SK-N-SH (cell line): ENCODE results near the gene LANCL3. TPM values are rescaled to one million over a fixed set of nuclear protein-coding genes. Genes with fewer than 3 reads are reported as not detected.

ENCODE experiments used
- CTCF ChIA-PET: fragments of 300-600, 350-600 bp; formaldehyde crosslinking; extraction: SDS; loops from one replicate; lab custom pipeline; 2021; lab: Yijun Ruan, JAX
- POLR2A ChIA-PET: fragments of 350-600 bp; sonication (Branson Sonifier 250); formaldehyde crosslinking; extraction: SDS; loops from one replicate; lab custom pipeline; 2020; ENCODE audit warnings: antibody characterized with exemption, inconsistent platforms; lab: Yijun Ruan, JAX
- DNase-seq: peaks from one replicate; pipeline ENCODE4 v3.0.0; 2012
- H2AFZ ChIP-seq: fragments of 200-600 bp; sonication (generic); 2 replicates; pipeline ENCODE4 v1.8.1; 2016; ENCODE audit warnings: antibody characterized with exemption, mild to moderate bottlenecking, low read depth
- H3F3A ChIP-seq: fragments of 200-600 bp; sonication (generic); replicated peaks from 2 replicates; pipeline ENCODE3; 2016; ENCODE audit warnings: antibody characterized with exemption, mild to moderate bottlenecking; ENCODE audit not compliant: insufficient read depth
- H3K27ac ChIP-seq, 2 experiments: fragments of 200-500 bp in 1 of 2; fragments of 200-600 bp in 1 of 2; sonication (Bioruptor generic) in 1 of 2; sonication (generic), shearing (Covaris generic) in 1 of 2; 2 replicates each; pipeline versions ENCODE4 v1.5.1 to v1.6.1; 2014 to 2016; ENCODE audit warnings: low read depth in 2 of 2, inconsistent platforms in 1 of 2, low read length in 1 of 2, mild to moderate bottlenecking in 1 of 2, mixed read lengths in 1 of 2
- H3K27me3 ChIP-seq: fragments of 200-600 bp; sonication (generic), shearing (Covaris generic); 2 replicates; pipeline ENCODE4 v1.6.1; 2016; ENCODE audit warnings: mixed run types; ENCODE audit not compliant: insufficient read depth
- H3K36me3 ChIP-seq, 2 experiments: fragments of 200-500 bp in 1 of 2; fragments of 200-600 bp in 1 of 2; sonication (Bioruptor generic) in 1 of 2; sonication (generic) in 1 of 2; replicated peaks in 1 of 2; 2 replicates each; pipeline versions ENCODE3 to v1.5.1; 2014 to 2016; ENCODE audit warnings: low read length in 1 of 2, mild to moderate bottlenecking in 1 of 2; ENCODE audit not compliant: insufficient read depth in 2 of 2, control insufficient read depth in 1 of 2
- H3K4me1 ChIP-seq, 2 experiments: fragments of 200-500 bp in 1 of 2; fragments of 200-600 bp in 1 of 2; sonication (Bioruptor generic) in 1 of 2; sonication (generic), shearing (Covaris generic) in 1 of 2; 2 replicates each; pipeline versions ENCODE4 v1.5.1 to v1.6.1; 2014 to 2016; ENCODE audit warnings: low read depth in 1 of 2, low read length in 1 of 2, mixed run types in 1 of 2; ENCODE audit not compliant: insufficient read depth in 2 of 2, control insufficient read depth in 1 of 2
- H3K4me2 ChIP-seq: fragments of 200-600 bp; sonication (generic), shearing (Covaris generic); 2 replicates; pipeline ENCODE4 v1.6.1; 2017; ENCODE audit warnings: mixed run types
- H3K4me3 ChIP-seq, 2 experiments: fragments of 200-500 bp in 1 of 2; fragments of 200-600 bp in 1 of 2; sonication (Bioruptor generic) in 1 of 2; sonication (generic), shearing (Covaris generic) in 1 of 2; 2 replicates each; pipeline versions ENCODE4 v1.5.1 to v1.8.1; 2014 to 2016; ENCODE audit warnings: low read depth in 2 of 2, inconsistent platforms in 1 of 2, low read length in 1 of 2, mild to moderate bottlenecking in 1 of 2, mixed read lengths in 1 of 2, moderate library complexity in 1 of 2
- H3K79me2 ChIP-seq: fragments of 200-600 bp; sonication (generic); 2 replicates; pipeline ENCODE4 v1.8.1; 2017; ENCODE audit warnings: mild to moderate bottlenecking; ENCODE audit not compliant: insufficient read depth
- H3K9ac ChIP-seq: fragments of 200-600 bp; sonication (generic); 2 replicates; pipeline ENCODE4 v1.6.1; 2017; ENCODE audit warnings: mixed run types
- H3K9me2 ChIP-seq: fragments of 200-600 bp; sonication (generic); 2 replicates; pipeline ENCODE4 v1.6.1; 2017; ENCODE audit warnings: mixed run types
- H3K9me3 ChIP-seq: fragments of 200-600 bp; sonication (generic); 2 replicates; pipeline ENCODE4 v1.6.1; 2017; ENCODE audit warnings: mixed run types, mild to moderate bottlenecking, moderate library complexity
- H4K20me1 ChIP-seq: fragments of 200-600 bp; sonication (generic); 2 replicates; pipeline ENCODE4 v1.6.1; 2017; ENCODE audit warnings: mild to moderate bottlenecking, mixed run types; ENCODE audit not compliant: insufficient read depth
- CTCF ChIP-seq: fragments of 200-600 bp; sonication (generic); IDR thresholded peaks from 2 replicates; pipeline ENCODE4 v1.6.1; 2017; ENCODE audit warnings: antibody characterized with exemption, mild to moderate bottlenecking, moderate library complexity
- EP300 ChIP-seq, 2 experiments: IDR thresholded peaks; 2 replicates each; pipeline versions ENCODE4 v1.4.0 to v1.6.1; 2012; ENCODE audit warnings: borderline replicate concordance in 1 of 2, low read depth in 1 of 2, low read length in 1 of 2
- EZH2phosphoT487 ChIP-seq: fragments of 200-600 bp; sonication (generic); IDR thresholded peaks from 2 replicates; pipeline ENCODE4 v1.6.1; 2017; ENCODE audit warnings: low read depth, mixed run types, mild to moderate bottlenecking, antibody characterized with exemption, moderate library complexity, borderline replicate concordance
- FOSL2 ChIP-seq: IDR thresholded peaks from 2 replicates; pipeline ENCODE4 v1.4.0; 2012; ENCODE audit warnings: low read depth, mild to moderate bottlenecking, moderate library complexity, borderline replicate concordance
- FOXM1 ChIP-seq: IDR thresholded peaks from 2 replicates; pipeline ENCODE4 v1.4.0; 2012; ENCODE audit warnings: low read depth, mild to moderate bottlenecking
- GATA2 ChIP-seq: sonication (generic); formaldehyde crosslinking; IDR thresholded peaks from 2 replicates; pipeline ENCODE4 v1.5.0; 2020; ENCODE audit warnings: mild to moderate bottlenecking, missing genetic modification reagents
- IRF3 ChIP-seq: fragments of 150-350 bp; IDR thresholded peaks from 2 replicates; pipeline ENCODE4 v1.6.1; 2016; ENCODE audit warnings: mild to moderate bottlenecking, low read depth, low read length
- JUND ChIP-seq: IDR thresholded peaks from 2 replicates; pipeline ENCODE4 v1.4.0; 2012
- NRF1 ChIP-seq: IDR thresholded peaks from 2 replicates; pipeline ENCODE4 v1.6.1; 2012; ENCODE audit warnings: low read depth, mild to moderate bottlenecking, low read length
- PBX3 ChIP-seq: IDR thresholded peaks from 2 replicates; pipeline ENCODE4; 2012
- RAD21 ChIP-seq: IDR thresholded peaks from 2 replicates; pipeline ENCODE4 v1.6.1; 2012; ENCODE audit warnings: mild to moderate bottlenecking, low read length
- RCOR1 ChIP-seq: fragments of 150-350 bp; IDR thresholded peaks from 2 replicates; pipeline ENCODE4 v1.6.1; 2017; ENCODE audit warnings: antibody characterized with exemption, low read length
- REST ChIP-seq: IDR thresholded peaks from 2 replicates; pipeline ENCODE4 v1.6.1; 2012; ENCODE audit warnings: mild to moderate bottlenecking, low read depth, low read length, moderate library complexity
- RFX5 ChIP-seq: IDR thresholded peaks from 2 replicates; pipeline ENCODE4 v1.6.1; 2012; ENCODE audit warnings: mild to moderate bottlenecking, improper control_type of control experiment, low read length
- RXRA ChIP-seq: IDR thresholded peaks from 2 replicates; pipeline ENCODE4 v1.4.0; 2012; ENCODE audit warnings: low read depth, mild to moderate bottlenecking, borderline replicate concordance
- SIN3A ChIP-seq: IDR thresholded peaks from 2 replicates; pipeline ENCODE4 v1.6.1; 2012; ENCODE audit warnings: low read depth, mild to moderate bottlenecking, low read length, moderate library complexity, borderline replicate concordance
- TAF1 ChIP-seq: IDR thresholded peaks from 2 replicates; pipeline ENCODE4 v1.6.1; 2012; ENCODE audit warnings: low read depth, mild to moderate bottlenecking, low read length, moderate library complexity, borderline replicate concordance
- TEAD4 ChIP-seq: IDR thresholded peaks from 2 replicates; pipeline ENCODE4 v1.4.0; 2012; ENCODE audit warnings: mild to moderate bottlenecking, borderline replicate concordance; ENCODE audit not compliant: insufficient read depth
- ZBTB33 ChIP-seq: IDR thresholded peaks from 2 replicates; pipeline ENCODE4 v1.4.0; 2012; ENCODE audit warnings: low read depth, borderline replicate concordance
- WGBS: methylation state at CpG from one replicate; pipeline ENCODE4 v1.1.6; 2017; ENCODE audit warnings: low lambda C conversion rate; 5-methylcytosine and 5-hydroxymethylcytosine counted together
- polyA plus RNA-seq, 3 experiments: library from polyadenylated mRNA; depleted of rRNA; stranded (reverse); fragments of >200 nt; gene quantifications; 2 replicates each; pipeline ENCODE4 v1.2.3, GENCODE V29; 2012

Gene LANCL3
- polyA plus RNA-seq, 1 of the 3 experiments (the other 2 are of a cell fraction), result under 0.01 TPM

GRCh38 chrX:37716602-37717001 lies 145.1 kb downstream of the LANCL3 start:
- Histone ChIP-seq H3F3A (no peaks in the 10 kb centered on the region), H3K27me3 (no peaks in the 10 kb centered on the region), H3K4me3 (no peak overlapping the region), H3K79me2 (no peaks in the 10 kb centered on the region), H3K27ac (no peak overlapping the region), H3K36me3 (no peaks in the 10 kb centered on the region), H2AFZ (no peak overlapping the region), H3K4me1 (no peaks in the 10 kb centered on the region)
- DNase-seq, result no peak
- POLR2A ChIA-PET, result no interaction called here
- TF ChIP-seq FOSL2 (no peak), EZH2phosphoT487 (no peak), GATA2 (no peak), RFX5 (no peak), RCOR1 (no peak), JUND (no peak), EP300 (IDR thresholded peaks at IDR 0.05; ENCODE audit: borderline replicate concordance in 1 of 2, low read depth in 1 of 2, low read length in 1 of 2) (no peak), CTCF (no peak), NRF1 (no peak), RXRA (no peak), IRF3 (no peak), TAF1 (no peak), SIN3A (no peak), PBX3 (no peak)
- TF ChIP-seq, all 33 proteins: peak for 0
- no peaks in the 10 kb centered on the region for H4K20me1 ChIP-seq
- H3K9me3 ChIP-seq, result no peaks in the 10 kb centered on the region
- no peak overlapping the region for H3K9ac ChIP-seq
- CTCF ChIA-PET, result interaction anchor here (1.0 kb wide), 1 partner anchor 29 kb away, joined by 3 read pairs; no protein-coding TSS in a partner anchor
- H3K9me2 ChIP-seq, result no peaks in the 10 kb centered on the region
- H3K4me2 ChIP-seq, result no peak overlapping the region

- POLR2A ChIA-PET, result no interaction called here
- TF ChIP-seq REST (no peak), FOXM1 (no peak), EP300 (IDR thresholded peaks at IDR 0.05; ENCODE audit: borderline replicate concordance in 1 of 2, low read depth in 1 of 2, low read length in 1 of 2) (no peak), TEAD4 (no peak), ZBTB33 (no peak), RAD21 (no peak)
Observed at GRCh38 chrX:37717708-37718107, 146.2 kb downstream of the LANCL3 start.

More at GRCh38 chrX:37717708-37718107, 146.2 kb downstream of the LANCL3 start:
- no peak overlapping the region for H3K27ac ChIP-seq
- H3K4me3 ChIP-seq, result no peak overlapping the region
- CTCF ChIA-PET, result no interaction called here
- H3K4me1 ChIP-seq, result no peaks in the 10 kb centered on the region
- H3K36me3 ChIP-seq, result no peaks in the 10 kb centered on the region
- H3K9ac ChIP-seq, result no peak overlapping the region
- no peaks in the 10 kb centered on the region for H3K27me3 ChIP-seq
- H4K20me1 ChIP-seq, result no peaks in the 10 kb centered on the region
- no peaks in the 10 kb centered on the region for H3F3A ChIP-seq
- H3K79me2 ChIP-seq, result no peaks in the 10 kb centered on the region
- H3K9me3 ChIP-seq, result no peaks in the 10 kb centered on the region
- no peak for DNase-seq
- H2AFZ ChIP-seq, result no peak overlapping the region
- no peaks in the 10 kb centered on the region for H3K9me2 ChIP-seq
- WGBS, result 9% methylated on average over 1 of the region's 1 CpG
- no peak overlapping the region for H3K4me2 ChIP-seq
